HFF-Myc (cell line): Measurements from ENCODE around the gene SMIM10L2A.

ENCODE experiments used
- DNase-seq: peaks from one replicate; pipeline ENCODE4 v3.0.0-alpha.2; 2011; ENCODE audit warnings: low read depth; ENCODE audit errors: extremely low read depth
- H3K4me3 ChIP-seq: replicated peaks from 2 replicates; pipeline ENCODE4 v1.5.1; 2011; ENCODE audit warnings: low read depth, mild to moderate bottlenecking, control low read depth, low read length
- CTCF ChIP-seq: IDR thresholded peaks from 2 replicates; pipeline ENCODE4 v1.5.1; 2012; ENCODE audit warnings: mild to moderate bottlenecking, low read depth, low read length, control low read depth; ENCODE audit errors: missing control alignments

Gene SMIM10L2A

GRCh38 chrX:135435933-135436332, 14.2 kb downstream of the SMIM10L2A start:
- DNase-seq = no peak
- no peak overlapping the region for H3K4me3 ChIP-seq
- no peak for TF ChIP-seq CTCF

DNA sequence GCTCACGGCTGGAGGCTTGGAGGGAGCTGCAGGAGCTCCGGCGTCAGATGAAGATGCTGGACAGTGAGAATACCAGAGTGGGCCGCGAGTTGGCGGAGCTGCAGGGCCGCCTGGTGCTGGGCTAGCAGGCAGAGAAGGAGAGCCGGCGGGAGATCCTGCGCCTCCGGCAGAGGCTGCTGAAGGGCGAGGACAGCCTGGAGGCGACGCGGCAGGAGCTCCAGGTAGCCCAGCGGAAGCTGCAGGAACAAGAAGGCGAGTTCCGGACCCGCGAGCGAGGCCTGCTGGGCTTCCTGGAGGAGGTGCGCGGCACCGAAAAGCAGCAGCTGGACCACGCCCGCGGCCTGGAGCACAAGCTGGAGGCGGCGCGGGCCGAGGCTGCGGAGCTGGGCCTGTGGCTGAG, 14.7 kb downstream of the SMIM10L2A start:
- no peak overlapping the region for H3K4me3 ChIP-seq
- DNase-seq = no peak

GRCh38 chrX:135436966-135437866, 15.5 kb downstream of the SMIM10L2A start:
- H3K4me3 ChIP-seq = no peak overlapping the region
- DNase-seq = no peak
- TF ChIP-seq CTCF = no peak

More for the DNA sequence above, 14.7 kb downstream of the SMIM10L2A start:
- TF ChIP-seq CTCF = no peak

DNA sequence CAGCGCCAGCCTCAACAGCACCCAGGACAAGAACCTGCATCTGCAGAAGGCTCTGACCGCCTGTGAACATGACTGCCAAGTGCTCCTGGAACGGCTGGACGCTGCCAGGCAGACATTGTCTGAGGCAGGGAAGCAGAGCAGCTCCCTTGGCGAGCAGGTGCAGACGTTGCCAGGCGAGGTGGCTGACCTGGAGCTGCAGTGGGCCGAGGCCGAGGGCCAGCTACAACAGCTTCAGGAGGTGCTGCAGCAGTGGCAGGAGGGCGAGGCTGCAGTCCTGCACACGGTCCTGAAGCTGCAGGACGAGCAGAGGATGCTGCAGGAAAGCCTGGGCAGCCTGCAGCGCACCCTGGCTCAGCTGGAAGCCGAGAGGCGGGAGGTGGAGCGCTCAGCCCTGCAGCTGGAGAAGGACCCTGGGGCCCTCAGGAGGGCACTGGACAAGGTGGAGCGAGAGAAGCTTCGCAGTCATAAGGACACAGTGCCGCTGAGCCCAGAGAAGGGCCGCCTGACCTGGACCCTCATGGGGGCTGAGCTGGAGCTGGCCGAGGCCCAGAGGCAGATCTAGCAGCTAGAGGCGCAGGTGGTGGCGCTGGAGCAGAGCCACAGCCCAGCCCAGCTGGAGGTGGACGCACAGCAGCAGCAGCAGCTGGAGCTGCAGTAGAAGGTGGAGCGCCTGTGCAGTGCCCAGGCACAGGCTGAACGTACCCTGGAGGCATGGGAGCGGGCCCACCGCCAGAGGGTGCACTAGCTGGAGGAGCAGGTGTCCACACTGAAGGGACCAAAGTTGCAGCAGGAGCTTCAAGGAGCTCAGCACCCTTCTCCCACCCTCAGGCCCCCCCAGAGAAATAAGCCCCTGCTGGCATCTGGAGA, 16.4 kb downstream of the SMIM10L2A start:
- no peak for DNase-seq
- peak; percentile 8 for TF ChIP-seq CTCF
- H3K4me3 ChIP-seq = no peak overlapping the region

GRCh38 chrX:135438734-135439043, 16.9 kb downstream of the SMIM10L2A start:
- no peak for DNase-seq
- no peak overlapping the region for H3K4me3 ChIP-seq
- TF ChIP-seq CTCF = no peak

DNA sequence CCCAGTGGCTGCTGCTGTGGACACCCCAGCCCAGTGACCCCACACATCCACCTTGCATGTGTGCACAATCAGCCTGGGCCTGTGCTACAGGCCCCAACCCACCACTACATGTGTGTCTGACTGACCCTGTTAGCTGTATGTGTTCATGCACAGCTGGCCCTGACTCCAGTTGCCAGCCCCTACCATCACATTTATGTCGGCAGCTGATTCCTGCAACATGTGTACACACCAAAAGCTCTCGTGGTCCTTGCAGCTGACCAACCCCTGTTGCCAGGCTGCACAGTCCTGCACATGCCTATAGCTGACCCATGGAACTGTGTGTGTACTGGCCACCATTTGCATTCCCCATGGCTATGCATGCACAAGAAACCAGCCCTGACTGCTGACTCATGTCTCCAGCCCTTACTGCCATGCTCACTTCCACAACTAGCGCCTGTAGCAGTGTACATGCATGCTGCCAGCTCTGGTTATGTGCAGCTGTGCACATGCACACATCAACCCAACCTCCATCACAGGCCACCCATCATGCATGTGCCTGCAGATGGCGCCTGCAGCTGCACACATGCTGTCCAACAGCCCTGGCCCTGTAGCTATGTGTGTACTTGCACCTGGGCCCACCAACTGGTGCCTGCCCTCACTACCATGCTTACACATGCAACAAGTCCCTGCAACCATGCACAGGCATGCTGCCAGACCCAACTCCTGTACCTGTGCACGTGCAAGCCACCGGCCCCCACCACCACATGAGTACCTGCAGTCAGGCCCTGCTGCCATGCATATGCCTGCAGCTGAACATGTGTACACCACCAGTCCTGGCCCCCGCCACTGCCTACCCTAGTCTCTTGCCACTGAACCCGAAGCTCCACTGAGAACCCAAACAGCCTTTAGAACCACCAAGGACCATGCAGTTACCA, 28.1 kb downstream of the SMIM10L2A start:
- H3K4me3 ChIP-seq = no peak overlapping the region
- no peak for DNase-seq
- no peak for TF ChIP-seq CTCF
